Glomerular endothelial cell (primary cell): Measurements from ENCODE around the gene CDH13. TPM values are rescaled to one million over a fixed set of nuclear protein-coding genes. Genes with fewer than 3 reads are reported as not detected.

Source experiments
- DNase-seq: peaks from one replicate; pipeline ENCODE4 v3.0.0-alpha.2; 2011; ENCODE audit warnings: low read depth, low spot score; ENCODE audit errors: extremely low read depth
- total RNA-seq: library from RNA; depleted of rRNA; stranded (reverse); fragments of >200 nt; gene quantifications from 2 replicates; pipeline ENCODE4 v1.2.3, GENCODE V29; 2015

Gene CDH13
- total RNA-seq, 1 donor from 2014 or later, result 111 TPM

GRCh38 chr16:82625066-82625968 lies 1.5 kb upstream of the CDH13 start:
- DNase-seq, result no peak

- no peak for DNase-seq
Observed at GRCh38 chr16:82628088-82628423, 1.3 kb downstream of the CDH13 start.

GRCh38 chr16:82628711-82629110 lies 1.9 kb downstream of the CDH13 start:
- no peak for DNase-seq

GRCh38 chr16:82629441-82630027 lies 2.8 kb downstream of the CDH13 start:
- DNase-seq, result no peak

GRCh38 chr16:82630219-82630618 lies 3.5 kb downstream of the CDH13 start:
- no peak for DNase-seq

DNA sequence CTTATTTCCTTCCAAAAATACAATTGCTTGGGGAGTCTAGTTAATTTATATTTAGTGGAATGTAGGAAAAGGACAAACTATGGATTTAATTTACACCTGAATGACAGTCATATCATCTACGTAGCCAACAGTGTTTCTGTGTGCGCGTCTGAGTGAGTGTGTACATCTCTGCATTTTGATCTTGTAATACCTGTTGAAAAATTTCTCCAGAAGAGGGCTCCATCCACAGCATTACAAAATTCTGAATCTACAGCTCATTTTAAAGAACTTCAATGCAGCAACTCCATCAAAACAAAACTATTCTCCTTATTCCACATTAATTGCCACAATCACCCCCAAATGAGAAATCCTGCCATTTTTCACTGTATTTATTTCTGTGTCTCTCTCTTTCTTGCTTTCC lies 3.9 kb downstream of the CDH13 start:
- DNase-seq, result no peak

- DNase-seq, result no peak
Observed at GRCh38 chr16:82631701-82632685, 5.2 kb downstream of the CDH13 start.

DNA sequence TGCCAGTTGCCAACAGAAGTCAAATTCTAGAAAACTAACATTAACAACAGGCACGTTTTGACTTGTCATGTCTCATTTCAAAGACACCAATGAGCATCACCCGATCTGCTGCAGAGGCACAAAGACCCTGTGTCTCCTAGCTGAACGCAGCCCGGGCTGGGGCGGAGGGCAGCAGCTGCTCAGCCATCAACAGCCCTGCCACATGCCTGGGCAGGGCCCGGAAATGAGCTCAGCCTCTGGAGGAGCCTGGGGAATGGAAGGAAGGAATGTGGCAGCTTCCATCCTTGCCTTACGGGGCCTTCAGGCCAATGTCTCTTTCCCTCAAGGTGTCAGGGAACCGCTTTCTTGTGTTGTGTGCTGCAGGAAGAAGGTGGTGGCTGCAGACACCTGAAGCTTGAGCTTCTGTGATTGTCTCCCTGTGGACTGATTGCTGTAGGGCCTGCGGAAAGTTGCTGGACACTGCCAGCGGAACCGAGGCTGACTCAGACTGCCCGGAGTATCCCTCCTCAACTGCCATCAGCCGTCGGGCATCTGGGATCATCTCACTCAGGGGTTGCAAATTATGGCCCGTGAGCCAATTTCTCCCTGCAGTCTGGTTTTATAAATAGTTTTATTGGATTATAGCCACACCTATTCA lies 7.3 kb downstream of the CDH13 start:
- DNase-seq, result no peak

- no peak for DNase-seq
Observed at GRCh38 chr16:82634955-82635610, 8.3 kb downstream of the CDH13 start.

GRCh38 chr16:82636485-82636884 lies 9.7 kb downstream of the CDH13 start:
- DNase-seq, result no peak

- no peak for DNase-seq
Observed at GRCh38 chr16:82636958-82637357, 10.2 kb downstream of the CDH13 start.

GRCh38 chr16:82638095-82638798 lies 11.5 kb downstream of the CDH13 start:
- peak; percentile 93 for DNase-seq

- DNase-seq, result no peak
Observed at GRCh38 chr16:82639263-82639662, 12.5 kb downstream of the CDH13 start.

DNA sequence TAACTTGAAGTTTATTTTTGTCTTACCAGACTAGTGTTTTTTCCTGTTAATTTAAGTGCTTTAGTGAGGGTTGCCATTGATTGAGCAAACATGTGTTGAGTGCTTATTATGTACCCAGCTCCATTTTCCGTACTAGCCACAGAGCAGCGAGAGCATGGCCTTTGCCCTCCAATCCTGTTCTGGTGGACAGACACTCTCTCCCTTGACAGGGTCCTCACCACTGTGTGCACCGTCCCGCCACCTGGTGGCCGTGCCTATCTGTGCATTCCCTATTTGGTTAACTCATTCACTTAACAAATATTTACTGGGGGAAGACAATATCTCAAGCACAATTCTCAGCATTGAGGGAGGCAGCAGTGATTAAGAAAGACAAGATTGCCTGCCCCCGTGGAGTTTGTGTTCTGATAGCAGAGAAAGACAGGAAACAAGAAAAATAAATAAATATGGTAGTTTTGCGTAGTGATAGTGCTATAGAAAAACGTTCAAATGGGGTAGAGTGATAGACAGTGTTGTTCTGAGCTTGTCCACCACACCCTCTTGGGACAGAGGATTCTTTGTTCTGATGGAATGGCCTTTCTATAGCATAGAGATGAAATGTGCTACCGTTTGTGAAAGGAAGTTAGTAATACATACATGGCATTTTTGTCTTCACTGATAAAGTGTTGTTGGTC lies 13.0 kb downstream of the CDH13 start:
- no peak for DNase-seq

DNA sequence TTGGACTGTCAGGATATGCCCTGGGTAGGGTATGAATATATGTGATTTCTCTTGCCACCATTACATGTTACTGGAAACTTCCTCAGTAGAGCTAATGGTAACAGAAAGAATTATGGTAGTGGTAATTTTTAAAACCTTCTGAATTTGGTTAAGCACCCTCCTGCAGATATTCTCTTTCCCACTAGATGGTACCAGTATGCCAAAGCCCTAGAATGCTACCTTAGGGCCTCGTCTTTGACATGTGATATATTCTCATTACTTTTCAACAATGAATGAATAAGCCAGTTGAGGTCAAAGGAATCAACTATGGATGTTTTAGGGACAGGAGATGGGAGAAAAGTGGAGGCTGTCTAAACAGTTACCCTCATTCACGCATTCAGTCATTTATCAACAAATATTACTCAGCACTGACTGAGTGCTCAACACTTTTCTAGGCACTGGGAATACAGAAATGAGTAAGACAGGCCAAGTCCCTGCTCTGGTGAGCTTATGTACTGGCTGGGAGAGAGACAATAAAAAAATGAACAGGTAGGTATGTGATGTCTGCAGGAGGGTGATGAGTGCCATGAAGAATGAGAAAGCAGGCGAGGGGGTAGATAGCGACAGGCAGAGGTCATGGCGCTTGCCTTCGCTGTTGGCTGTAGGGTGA lies 14.7 kb downstream of the CDH13 start:
- DNase-seq, result no peak

GRCh38 chr16:82643136-82643535 lies 16.4 kb downstream of the CDH13 start:
- no peak for DNase-seq

GRCh38 chr16:82643936-82644630 lies 17.3 kb downstream of the CDH13 start:
- no peak for DNase-seq

GRCh38 chr16:82646504-82646903 lies 19.7 kb downstream of the CDH13 start:
- no peak for DNase-seq
